HG03354 (cell line): Measurements from ENCODE around the gene GAS7.

ENCODE experiments used
- ATAC-seq: cut with Tn5 transposase; IDR thresholded peaks from one replicate; pipeline ENCODE4 v1.9.1; 2021; ENCODE audit warnings: mild to moderate bottlenecking; ENCODE audit not compliant: unreplicated experiment, poor library complexity, severe bottlenecking

GAS7 gene

GRCh38 chr17:10198509-10199249, at the start of gene GAS7:
Gene GAS7, minus strand, starts transcription at chr17:10198606.
- peak; percentile 61 for ATAC-seq

- ATAC-seq = no peak
These were observed 49.4 kb upstream of the GAS7 start for GRCh38 chr17:10247810-10248209.

GRCh38 chr17:10243883-10244844, 45.8 kb upstream of the GAS7 start:
- no peak for ATAC-seq

- ATAC-seq = no peak
These were observed 43.4 kb upstream of the GAS7 start for GRCh38 chr17:10241781-10242180.

GRCh38 chr17:10238661-10239060, 40.3 kb upstream of the GAS7 start:
- no peak for ATAC-seq

GRCh38 chr17:10234033-10234432, 35.6 kb upstream of the GAS7 start:
- ATAC-seq = no peak

- ATAC-seq = no peak
These were observed 34.8 kb upstream of the GAS7 start for GRCh38 chr17:10233161-10233560.

- no peak for ATAC-seq
These were observed 30.8 kb upstream of the GAS7 start for GRCh38 chr17:10229181-10229580.

- ATAC-seq = peak; percentile 57
These were observed 28.7 kb upstream of the GAS7 start for GRCh38 chr17:10226930-10227695.

GRCh38 chr17:10224582-10225195, 26.3 kb upstream of the GAS7 start:
- ATAC-seq = no peak

GRCh38 chr17:10219193-10219592, 20.8 kb upstream of the GAS7 start:
- no peak for ATAC-seq

- ATAC-seq = no peak
These were observed 19.5 kb upstream of the GAS7 start for GRCh38 chr17:10217916-10218315.

GRCh38 chr17:10216213-10216938, 18.0 kb upstream of the GAS7 start:
- no peak for ATAC-seq

GRCh38 chr17:10215286-10215685, 16.9 kb upstream of the GAS7 start:
- ATAC-seq = no peak

- ATAC-seq = no peak
These were observed 13.3 kb upstream of the GAS7 start for GRCh38 chr17:10211666-10212065.

GRCh38 chr17:10210151-10210574, 11.8 kb upstream of the GAS7 start:
- no peak for ATAC-seq

- no peak for ATAC-seq
These were observed 10.3 kb upstream of the GAS7 start for GRCh38 chr17:10208604-10209193.

GRCh38 chr17:10207153-10207552, 8.7 kb upstream of the GAS7 start:
- no peak for ATAC-seq
